CD4-positive, alpha-beta T cell treated with Interleukin-6 at 100 ng/mL for 8 hours (primary cell): ENCODE data around the gene SRP14.

ENCODE experiments used
- DNase-seq: peaks from one replicate; pipeline ENCODE4 v3.0.0-alpha.2; 2020; ENCODE audit warnings: mixed read lengths, low spot score

SRP14 gene

GRCh38 chr15:40067921-40068624, 29.1 kb upstream of the SRP14 start:
- DNase-seq: no peak

GRCh38 chr15:40066589-40066988, 27.6 kb upstream of the SRP14 start:
- DNase-seq: no peak

GRCh38 chr15:40065166-40065565, 26.2 kb upstream of the SRP14 start:
- DNase-seq: no peak

GRCh38 chr15:40064231-40064894, 25.4 kb upstream of the SRP14 start:
- DNase-seq: no peak

- no peak for DNase-seq
Observed at GRCh38 chr15:40063563-40064011, 24.6 kb upstream of the SRP14 start.

GRCh38 chr15:40062816-40063562, 24.0 kb upstream of the SRP14 start:
- no peak for DNase-seq

- no peak for DNase-seq
Observed at GRCh38 chr15:40061212-40061901, 22.4 kb upstream of the SRP14 start.

- no peak for DNase-seq
Observed at GRCh38 chr15:40060236-40060961, 21.4 kb upstream of the SRP14 start.

- DNase-seq: no peak
Observed at GRCh38 chr15:40059821-40060220, 20.8 kb upstream of the SRP14 start.

- no peak for DNase-seq
Observed at GRCh38 chr15:40058476-40059140, 19.6 kb upstream of the SRP14 start.

- no peak for DNase-seq
Observed at GRCh38 chr15:40055576-40056293, 16.8 kb upstream of the SRP14 start.

GRCh38 chr15:40054855-40055575, 16.0 kb upstream of the SRP14 start:
- peak; percentile 39 for DNase-seq

GRCh38 chr15:40054605-40054854, 15.5 kb upstream of the SRP14 start:
- DNase-seq: no peak

GRCh38 chr15:40053831-40054604, 15.0 kb upstream of the SRP14 start:
- no peak for DNase-seq

GRCh38 chr15:40053079-40053830, 14.3 kb upstream of the SRP14 start:
- DNase-seq: no peak

- DNase-seq: no peak
Observed at GRCh38 chr15:40052604-40053003, 13.6 kb upstream of the SRP14 start.

GRCh38 chr15:40051616-40052415, 12.8 kb upstream of the SRP14 start:
- DNase-seq: no peak
